ENCODE measurements around the gene DCHS2.

- TF ChIP-seq, protein P1, sequence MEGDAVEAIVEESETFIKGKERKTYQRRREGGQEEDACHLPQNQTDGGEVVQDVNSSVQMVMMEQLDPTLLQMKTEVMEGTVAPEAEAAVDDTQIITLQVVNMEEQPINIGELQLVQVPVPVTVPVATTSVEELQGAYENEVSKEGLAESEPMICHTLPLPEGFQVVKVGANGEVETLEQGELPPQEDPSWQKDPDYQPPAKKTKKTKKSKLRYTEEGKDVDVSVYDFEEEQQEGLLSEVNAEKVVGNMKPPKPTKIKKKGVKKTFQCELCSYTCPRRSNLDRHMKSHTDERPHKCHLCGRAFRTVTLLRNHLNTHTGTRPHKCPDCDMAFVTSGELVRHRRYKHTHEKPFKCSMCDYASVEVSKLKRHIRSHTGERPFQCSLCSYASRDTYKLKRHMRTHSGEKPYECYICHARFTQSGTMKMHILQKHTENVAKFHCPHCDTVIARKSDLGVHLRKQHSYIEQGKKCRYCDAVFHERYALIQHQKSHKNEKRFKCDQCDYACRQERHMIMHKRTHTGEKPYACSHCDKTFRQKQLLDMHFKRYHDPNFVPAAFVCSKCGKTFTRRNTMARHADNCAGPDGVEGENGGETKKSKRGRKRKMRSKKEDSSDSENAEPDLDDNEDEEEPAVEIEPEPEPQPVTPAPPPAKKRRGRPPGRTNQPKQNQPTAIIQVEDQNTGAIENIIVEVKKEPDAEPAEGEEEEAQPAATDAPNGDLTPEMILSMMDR (IDR thresholded peaks at IDR 0.05): no peak
- no peak for TF ChIP-seq ZFX (IDR thresholded peaks at IDR 0.05; ENCODE audit: borderline replicate concordance)
Measured at GRCh38 chr4:154414796-154415195, 76.8 kb downstream of the DCHS2 start.
